T1000 (cell line): ENCODE measurements around the gene PHKA1.
"Not testable (repeated sequence)": the region's sequence is repeated elsewhere in the genome, so short reads cannot be mapped to it uniquely, and the experiment has no call there.

ENCODE experiments used
- DNase-seq: peaks from one replicate; lab custom pipeline; 2025; ENCODE audit warnings: mixed read lengths; lab: John Stamatoyannopoulos, UW

PHKA1 gene

DNA sequence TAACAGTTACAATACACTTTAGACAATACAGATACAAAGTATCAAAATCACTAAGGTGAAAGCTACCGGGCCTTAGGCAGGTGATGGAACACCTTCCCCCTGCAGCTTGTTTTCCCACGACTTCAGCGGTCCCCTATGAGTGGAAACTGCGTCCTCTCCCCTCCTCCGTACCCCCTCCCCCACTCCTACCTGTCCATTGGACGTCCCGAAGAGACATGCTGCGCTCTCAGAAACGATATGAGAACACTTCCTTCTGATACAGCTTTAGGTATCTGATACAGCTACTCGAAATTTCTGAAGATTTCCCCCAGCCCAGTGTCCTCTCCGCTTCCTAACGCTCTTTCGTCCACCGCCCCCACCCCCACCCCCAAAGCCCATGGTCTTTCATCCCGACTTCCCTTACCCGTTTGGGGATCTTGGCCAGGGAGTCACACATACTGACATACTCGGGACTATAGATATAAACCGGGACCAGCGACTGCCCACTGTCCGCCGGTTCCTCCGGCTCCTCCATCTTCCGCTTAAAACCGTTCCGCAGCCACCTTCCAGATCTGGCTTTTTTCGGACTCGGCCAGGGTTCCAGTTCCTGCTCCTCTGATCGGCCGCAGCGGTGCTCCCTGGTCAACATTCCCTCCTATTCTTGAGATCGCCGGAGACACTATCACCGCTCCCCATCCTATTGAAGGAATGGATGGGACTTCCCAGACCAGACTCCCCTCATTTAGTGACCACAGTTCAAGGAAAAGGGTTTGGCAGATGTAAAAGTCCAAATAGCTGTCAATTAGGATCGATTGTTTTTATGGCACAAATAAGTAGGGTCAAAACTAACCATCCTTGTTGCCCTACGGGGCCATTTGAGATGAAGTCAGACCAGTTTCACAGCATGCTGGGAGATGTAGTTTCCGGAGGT, 141.6 kb downstream of the PHKA1 start, which contains the start of gene HDAC8:
Gene HDAC8 (minus strand): TSS at position 596 of the 910 bp plus-strand sequence. CDS start 82 bp downstream, at position 514.
- DNase-seq, result peak; percentile 57

- DNase-seq, result peak; percentile 19
These were observed 144.3 kb downstream of the PHKA1 start for GRCh38 chrX:72569786-72570185.

- DNase-seq, result no peak
These were observed 145.6 kb downstream of the PHKA1 start for GRCh38 chrX:72568406-72569092.

DNA sequence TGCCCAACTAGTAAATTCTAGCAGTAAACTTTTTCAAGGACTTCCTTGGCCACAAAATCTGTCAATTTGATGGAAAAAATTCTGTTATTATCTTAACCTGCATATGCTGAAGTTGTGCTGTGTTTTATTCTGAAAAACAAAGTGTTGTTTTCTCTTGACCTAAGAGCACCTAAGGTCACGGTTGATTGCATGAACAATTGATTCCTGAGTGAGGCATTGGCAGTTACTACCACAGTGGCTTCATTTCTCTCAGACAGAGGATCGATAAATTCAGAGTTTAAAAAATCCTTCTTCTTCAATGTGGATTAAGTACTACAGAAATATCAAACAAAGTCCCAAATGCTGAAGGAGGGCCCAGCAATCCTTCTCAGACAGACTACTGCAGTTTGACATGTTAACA, 147.7 kb downstream of the PHKA1 start:
- no peak for DNase-seq

- DNase-seq, result not testable (repeated sequence)
These were observed 154.5 kb downstream of the PHKA1 start for GRCh38 chrX:72559655-72560054.

- no peak for DNase-seq
These were observed 159.5 kb downstream of the PHKA1 start for GRCh38 chrX:72554448-72555140.

DNA sequence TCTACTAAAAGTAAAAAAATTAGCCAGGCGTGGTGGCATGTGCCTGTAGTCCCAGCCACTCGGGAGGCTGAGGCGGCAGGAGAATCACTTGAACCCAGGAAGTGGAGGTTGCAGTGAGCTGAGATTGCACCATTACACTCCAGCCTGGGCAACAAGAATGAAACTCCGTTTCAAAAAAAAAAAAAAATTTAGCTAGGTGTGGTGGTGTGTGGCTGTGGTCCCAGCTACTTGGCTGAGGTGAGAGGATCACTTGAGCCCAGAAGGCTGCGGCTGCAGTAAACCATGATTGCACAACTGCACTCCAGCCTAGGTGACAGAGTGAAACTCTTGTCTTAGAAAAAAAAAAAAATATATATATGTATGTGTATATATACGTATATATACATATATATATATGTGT, 161.7 kb downstream of the PHKA1 start:
- DNase-seq, result not testable (repeated sequence)

DNA sequence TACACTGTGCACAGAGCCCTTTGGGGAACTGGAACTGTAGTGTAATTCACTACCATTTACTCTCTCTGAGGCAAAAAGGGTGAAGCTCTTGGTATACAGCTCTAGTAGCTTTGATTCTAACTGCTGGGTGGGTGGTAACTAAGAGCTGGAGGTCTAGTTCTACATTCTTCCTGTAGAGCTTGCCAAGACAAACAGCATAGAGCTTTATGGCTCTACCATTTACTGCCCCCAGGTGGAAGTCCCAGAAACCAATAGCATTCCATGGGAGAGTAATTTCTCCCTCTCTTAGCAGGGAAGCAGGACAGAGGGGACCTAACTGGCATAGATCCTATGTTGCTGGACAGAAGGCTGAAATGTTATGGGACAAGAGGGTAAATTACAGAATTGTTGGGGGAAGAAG, 168.1 kb downstream of the PHKA1 start:
- DNase-seq, result no peak

GRCh38 chrX:72540318-72540717, 173.8 kb downstream of the PHKA1 start:
- no peak for DNase-seq

GRCh38 chrX:72539822-72540221, 174.3 kb downstream of the PHKA1 start:
- no peak for DNase-seq

- DNase-seq, result no peak
These were observed 177.6 kb downstream of the PHKA1 start for GRCh38 chrX:72536542-72536941.

- DNase-seq, result no peak
These were observed 181.7 kb downstream of the PHKA1 start for GRCh38 chrX:72532366-72532765.
